ENCODE results near the gene C16orf92.
A peak's percentile ranks its signal among the peaks of the same experiment; 100 is the strongest.
"Not testable (repeated sequence)": the region's sequence is repeated elsewhere in the genome, so short reads cannot be mapped to it uniquely, and the experiment has no call there.

Gene C16orf92

GRCh38 chr16:30033270-30033669, 10.3 kb downstream of the C16orf92 start (continued):
- no peak for TF ChIP-seq ESRRG (CRISPR knock-in tag; IDR thresholded peaks at IDR 0.05)
- TF ChIP-seq ZNF565 (CRISPR knock-in tag; conservative IDR thresholded peaks at IDR 0.05; ENCODE audit: low read depth): no peak
- TF ChIP-seq, protein P1, sequence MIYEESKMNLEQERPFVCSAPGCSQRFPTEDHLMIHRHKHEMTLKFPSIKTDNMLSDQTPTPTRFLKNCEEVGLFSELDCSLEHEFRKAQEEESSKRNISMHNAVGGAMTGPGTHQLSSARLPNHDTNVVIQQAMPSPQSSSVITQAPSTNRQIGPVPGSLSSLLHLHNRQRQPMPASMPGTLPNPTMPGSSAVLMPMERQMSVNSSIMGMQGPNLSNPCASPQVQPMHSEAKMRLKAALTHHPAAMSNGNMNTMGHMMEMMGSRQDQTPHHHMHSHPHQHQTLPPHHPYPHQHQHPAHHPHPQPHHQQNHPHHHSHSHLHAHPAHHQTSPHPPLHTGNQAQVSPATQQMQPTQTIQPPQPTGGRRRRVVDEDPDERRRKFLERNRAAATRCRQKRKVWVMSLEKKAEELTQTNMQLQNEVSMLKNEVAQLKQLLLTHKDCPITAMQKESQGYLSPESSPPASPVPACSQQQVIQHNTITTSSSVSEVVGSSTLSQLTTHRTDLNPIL (CRISPR knock-in tag; IDR thresholded peaks at IDR 0.05; ENCODE audit: low read depth): no peak
- no peak for TF ChIP-seq PPARA (CRISPR knock-in tag; IDR thresholded peaks at IDR 0.05; ENCODE audit: borderline replicate concordance)
- TF ChIP-seq TCF4 (CRISPR knock-in tag; IDR thresholded peaks at IDR 0.05; ENCODE audit: borderline replicate concordance): no peak
- TF ChIP-seq, protein P2, sequence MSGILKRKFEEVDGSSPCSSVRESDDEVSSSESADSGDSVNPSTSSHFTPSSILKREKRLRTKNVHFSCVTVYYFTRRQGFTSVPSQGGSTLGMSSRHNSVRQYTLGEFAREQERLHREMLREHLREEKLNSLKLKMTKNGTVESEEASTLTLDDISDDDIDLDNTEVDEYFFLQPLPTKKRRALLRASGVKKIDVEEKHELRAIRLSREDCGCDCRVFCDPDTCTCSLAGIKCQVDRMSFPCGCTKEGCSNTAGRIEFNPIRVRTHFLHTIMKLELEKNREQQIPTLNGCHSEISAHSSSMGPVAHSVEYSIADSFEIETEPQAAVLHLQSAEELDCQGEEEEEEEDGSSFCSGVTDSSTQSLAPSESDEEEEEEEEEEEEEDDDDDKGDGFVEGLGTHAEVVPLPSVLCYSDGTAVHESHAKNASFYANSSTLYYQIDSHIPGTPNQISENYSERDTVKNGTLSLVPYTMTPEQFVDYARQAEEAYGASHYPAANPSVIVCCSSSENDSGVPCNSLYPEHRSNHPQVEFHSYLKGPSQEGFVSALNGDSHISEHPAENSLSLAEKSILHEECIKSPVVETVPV (CRISPR knock-in tag; IDR thresholded peaks at IDR 0.05): no peak
- TF ChIP-seq CSDC2 (CRISPR knock-in tag; IDR thresholded peaks at IDR 0.05): no peak
- no peak for TF ChIP-seq ZNF70 (CRISPR knock-in tag; IDR thresholded peaks at IDR 0.05)

GRCh38 chr16:30040221-30040620, 17.2 kb downstream of the C16orf92 start:
- ATAC-seq: no peak
- TF ChIP-seq ESRRG (CRISPR knock-in tag; IDR thresholded peaks at IDR 0.05) (no peak), RARB (CRISPR knock-in tag; IDR thresholded peaks at IDR 0.05) (no peak), ZNF565 (CRISPR knock-in tag; conservative IDR thresholded peaks at IDR 0.05; ENCODE audit: low read depth) (no peak), ZFP3 (CRISPR knock-in tag; IDR thresholded peaks at IDR 0.05) (no peak), BACH2 (CRISPR knock-in tag; IDR thresholded peaks at IDR 0.05; ENCODE audit: borderline replicate concordance) (no peak), TOX (CRISPR knock-in tag; IDR thresholded peaks at IDR 0.05; ENCODE audit: borderline replicate concordance) (no peak), ARNTL (CRISPR knock-in tag; IDR thresholded peaks at IDR 0.05; ENCODE audit: borderline replicate concordance, low read depth) (no peak), ZNF70 (CRISPR knock-in tag; IDR thresholded peaks at IDR 0.05) (no peak), ISL1 (CRISPR knock-in tag; IDR thresholded peaks at IDR 0.05) (no peak), ZFP30 (CRISPR knock-in tag; IDR thresholded peaks at IDR 0.05) (no peak), OSR1 (CRISPR knock-in tag; IDR thresholded peaks at IDR 0.05) (no peak), ZC3H10 (CRISPR knock-in tag; IDR thresholded peaks at IDR 0.05) (no peak), TCF4 (CRISPR knock-in tag; IDR thresholded peaks at IDR 0.05; ENCODE audit: borderline replicate concordance) (no peak), GLIS3 (CRISPR knock-in tag; IDR thresholded peaks at IDR 0.05) (no peak)
- TF ChIP-seq, protein P3, sequence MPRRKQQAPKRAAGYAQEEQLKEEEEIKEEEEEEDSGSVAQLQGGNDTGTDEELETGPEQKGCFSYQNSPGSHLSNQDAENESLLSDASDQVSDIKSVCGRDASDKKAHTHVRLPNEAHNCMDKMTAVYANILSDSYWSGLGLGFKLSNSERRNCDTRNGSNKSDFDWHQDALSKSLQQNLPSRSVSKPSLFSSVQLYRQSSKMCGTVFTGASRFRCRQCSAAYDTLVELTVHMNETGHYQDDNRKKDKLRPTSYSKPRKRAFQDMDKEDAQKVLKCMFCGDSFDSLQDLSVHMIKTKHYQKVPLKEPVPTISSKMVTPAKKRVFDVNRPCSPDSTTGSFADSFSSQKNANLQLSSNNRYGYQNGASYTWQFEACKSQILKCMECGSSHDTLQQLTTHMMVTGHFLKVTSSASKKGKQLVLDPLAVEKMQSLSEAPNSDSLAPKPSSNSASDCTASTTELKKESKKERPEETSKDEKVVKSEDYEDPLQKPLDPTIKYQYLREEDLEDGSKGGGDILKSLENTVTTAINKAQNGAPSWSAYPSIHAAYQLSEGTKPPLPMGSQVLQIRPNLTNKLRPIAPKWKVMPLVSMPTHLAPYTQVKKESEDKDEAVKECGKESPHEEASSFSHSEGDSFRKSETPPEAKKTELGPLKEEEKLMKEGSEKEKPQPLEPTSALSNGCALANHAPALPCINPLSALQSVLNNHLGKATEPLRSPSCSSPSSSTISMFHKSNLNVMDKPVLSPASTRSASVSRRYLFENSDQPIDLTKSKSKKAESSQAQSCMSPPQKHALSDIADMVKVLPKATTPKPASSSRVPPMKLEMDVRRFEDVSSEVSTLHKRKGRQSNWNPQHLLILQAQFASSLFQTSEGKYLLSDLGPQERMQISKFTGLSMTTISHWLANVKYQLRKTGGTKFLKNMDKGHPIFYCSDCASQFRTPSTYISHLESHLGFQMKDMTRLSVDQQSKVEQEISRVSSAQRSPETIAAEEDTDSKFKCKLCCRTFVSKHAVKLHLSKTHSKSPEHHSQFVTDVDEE (CRISPR knock-in tag; IDR thresholded peaks at IDR 0.05): no peak
- TF ChIP-seq, protein P2 (CRISPR knock-in tag; IDR thresholded peaks at IDR 0.05): no peak

DNA sequence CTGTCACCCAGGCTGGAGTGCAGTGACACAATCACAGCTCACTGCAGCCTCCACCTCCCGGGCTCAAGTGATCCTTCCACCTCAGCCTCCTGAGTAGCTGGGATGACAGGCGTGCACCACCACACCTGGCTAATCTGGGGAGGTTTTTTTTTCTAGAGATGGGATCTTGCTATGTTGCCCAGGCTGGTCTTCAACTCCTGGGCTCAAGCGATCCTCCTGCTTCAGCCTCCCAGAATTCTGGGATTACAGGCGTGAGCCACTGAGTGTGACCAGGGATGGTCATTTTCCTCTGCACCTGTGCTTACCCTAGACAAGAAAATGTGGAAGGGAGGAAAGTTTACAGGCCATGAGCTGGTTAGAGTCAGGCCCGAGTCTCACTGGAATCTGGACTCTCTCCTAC, 17.7 kb downstream of the C16orf92 start:
- ATAC-seq: not testable (repeated sequence)

DNA sequence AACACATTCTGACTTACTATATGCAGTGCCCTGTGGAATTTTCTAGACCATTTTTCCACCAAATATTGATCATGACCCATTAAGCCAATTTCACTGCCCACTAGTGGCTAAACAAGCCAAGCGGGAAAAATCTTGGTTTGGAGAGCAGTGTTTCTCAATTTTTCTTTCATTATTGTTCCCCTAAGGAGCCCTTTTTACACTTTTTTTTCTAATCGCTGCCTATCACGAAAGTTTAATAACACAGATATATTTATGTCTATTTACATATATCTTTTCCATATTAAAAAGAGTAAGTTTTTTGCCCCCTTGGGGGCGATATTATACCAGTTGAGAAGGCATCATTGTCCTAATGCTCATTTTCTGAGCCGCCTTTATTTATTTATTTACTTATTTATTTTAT, 18.8 kb downstream of the C16orf92 start:
- peak; percentile 74 for ATAC-seq
- no peak for TF ChIP-seq ZFP3 (CRISPR knock-in tag; IDR thresholded peaks at IDR 0.05)

DNA sequence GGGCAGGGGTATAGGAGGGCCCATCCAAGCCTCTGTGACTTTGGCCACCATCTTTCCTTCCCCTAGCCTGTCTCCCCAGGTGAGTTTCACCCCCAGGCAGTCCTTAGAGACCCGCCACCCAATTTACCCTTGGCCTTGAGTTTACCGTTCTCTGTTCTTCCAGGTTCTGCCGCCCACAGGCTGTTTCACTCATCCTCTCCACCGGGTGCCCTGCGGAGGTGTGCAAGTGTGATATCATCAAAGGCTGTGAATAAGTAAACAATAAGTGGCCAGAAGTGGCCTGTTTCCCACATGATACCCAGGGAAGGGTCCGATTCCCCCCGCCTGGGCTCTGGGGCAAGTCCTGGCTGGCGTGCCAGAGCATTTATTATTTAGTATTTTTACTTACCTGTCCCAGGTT, 23.2 kb downstream of the C16orf92 start:
- no peak for ATAC-seq
- TF ChIP-seq ZNF70 (CRISPR knock-in tag; IDR thresholded peaks at IDR 0.05): no peak
- no peak for TF ChIP-seq ZC3H10 (CRISPR knock-in tag; IDR thresholded peaks at IDR 0.05)
- TF ChIP-seq GLIS3 (CRISPR knock-in tag; IDR thresholded peaks at IDR 0.05): no peak
- no peak for TF ChIP-seq ARNTL (CRISPR knock-in tag; IDR thresholded peaks at IDR 0.05; ENCODE audit: borderline replicate concordance, low read depth)
- no peak for TF ChIP-seq ZNF8 (CRISPR knock-in tag; IDR thresholded peaks at IDR 0.05)
- TF ChIP-seq ESRRG (CRISPR knock-in tag; IDR thresholded peaks at IDR 0.05): no peak
- no peak for TF ChIP-seq BACH2 (CRISPR knock-in tag; IDR thresholded peaks at IDR 0.05; ENCODE audit: borderline replicate concordance)
- no peak for TF ChIP-seq ZNF565 (CRISPR knock-in tag; conservative IDR thresholded peaks at IDR 0.05; ENCODE audit: low read depth)
- TF ChIP-seq PPARA (CRISPR knock-in tag; IDR thresholded peaks at IDR 0.05; ENCODE audit: borderline replicate concordance): no peak
- TF ChIP-seq TCF4 (CRISPR knock-in tag; IDR thresholded peaks at IDR 0.05; ENCODE audit: borderline replicate concordance): no peak
- TF ChIP-seq, protein P2 (CRISPR knock-in tag; IDR thresholded peaks at IDR 0.05): no peak
- no peak for TF ChIP-seq TOX (CRISPR knock-in tag; IDR thresholded peaks at IDR 0.05; ENCODE audit: borderline replicate concordance)
- TF ChIP-seq OSR1 (CRISPR knock-in tag; IDR thresholded peaks at IDR 0.05): no peak
- TF ChIP-seq PATZ1 (CRISPR knock-in tag; IDR thresholded peaks at IDR 0.05; ENCODE audit: borderline replicate concordance): no peak
- no peak for TF ChIP-seq ZFP30 (CRISPR knock-in tag; IDR thresholded peaks at IDR 0.05)
